Stimulated activated CD4-positive, alpha-beta T cell treated with anti-CD3 and anti-CD28 coated beads, TNF-alpha, amount 100 ng/mL, for 48 hours (primary cell): Measurements from ENCODE around the gene SMCO4.

Experiments
- DNase-seq, 3 donors: peaks; one replicate each; pipeline ENCODE4 v3.0.0-alpha.2; 2020; ENCODE audit warnings: low read depth in 3 of 3

Gene SMCO4

GRCh38 chr11:93528757-93529645, 14.2 kb downstream of the SMCO4 start:
- no peak for DNase-seq

- no peak for DNase-seq
These were observed 14.9 kb downstream of the SMCO4 start for GRCh38 chr11:93528252-93528651.

DNA sequence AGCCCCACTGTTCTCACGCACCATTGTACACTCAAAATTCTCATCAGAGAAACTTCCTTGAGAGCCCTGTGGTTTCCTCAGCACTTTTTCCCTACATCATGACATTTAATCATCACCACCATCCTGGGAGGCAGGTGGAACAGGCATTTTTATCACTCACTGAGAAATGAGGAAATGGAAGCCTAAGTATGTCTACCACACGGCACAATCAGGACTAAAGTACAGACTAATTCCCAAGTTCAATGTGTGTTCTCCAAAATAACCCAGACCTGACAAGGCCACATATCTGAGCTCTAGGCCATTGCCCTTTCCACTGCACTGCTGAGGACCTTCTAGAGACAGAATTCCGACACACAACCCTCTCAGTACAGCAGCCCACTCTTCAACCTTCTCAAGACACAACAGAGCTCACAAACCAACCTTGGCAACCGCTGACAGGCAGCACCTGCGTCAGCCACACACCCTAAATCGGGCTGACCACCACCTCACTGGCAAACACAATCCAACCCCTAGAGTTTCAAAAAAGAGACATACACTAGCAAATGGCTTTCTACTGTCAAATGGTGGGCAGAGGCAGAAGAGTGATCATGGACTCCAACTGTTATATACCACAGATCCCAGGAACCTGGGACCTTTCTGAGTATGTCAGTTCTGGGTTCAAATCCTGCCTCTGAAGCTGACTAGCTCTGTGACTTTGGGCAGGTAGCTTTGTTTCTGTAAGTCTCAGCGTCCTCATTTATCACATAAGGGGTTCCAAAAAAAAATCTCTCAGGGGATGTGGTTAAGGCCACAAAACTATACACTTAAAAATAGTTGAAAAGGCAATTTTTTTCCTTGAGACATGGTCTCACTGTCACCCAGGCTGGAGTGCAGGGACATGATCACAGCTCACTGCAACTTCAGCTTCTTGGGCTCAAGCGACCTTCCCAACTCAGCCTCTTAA, 16.3 kb downstream of the SMCO4 start:
- no peak for DNase-seq

- no peak for DNase-seq
These were observed 16.9 kb downstream of the SMCO4 start for GRCh38 chr11:93526346-93526633.

DNA sequence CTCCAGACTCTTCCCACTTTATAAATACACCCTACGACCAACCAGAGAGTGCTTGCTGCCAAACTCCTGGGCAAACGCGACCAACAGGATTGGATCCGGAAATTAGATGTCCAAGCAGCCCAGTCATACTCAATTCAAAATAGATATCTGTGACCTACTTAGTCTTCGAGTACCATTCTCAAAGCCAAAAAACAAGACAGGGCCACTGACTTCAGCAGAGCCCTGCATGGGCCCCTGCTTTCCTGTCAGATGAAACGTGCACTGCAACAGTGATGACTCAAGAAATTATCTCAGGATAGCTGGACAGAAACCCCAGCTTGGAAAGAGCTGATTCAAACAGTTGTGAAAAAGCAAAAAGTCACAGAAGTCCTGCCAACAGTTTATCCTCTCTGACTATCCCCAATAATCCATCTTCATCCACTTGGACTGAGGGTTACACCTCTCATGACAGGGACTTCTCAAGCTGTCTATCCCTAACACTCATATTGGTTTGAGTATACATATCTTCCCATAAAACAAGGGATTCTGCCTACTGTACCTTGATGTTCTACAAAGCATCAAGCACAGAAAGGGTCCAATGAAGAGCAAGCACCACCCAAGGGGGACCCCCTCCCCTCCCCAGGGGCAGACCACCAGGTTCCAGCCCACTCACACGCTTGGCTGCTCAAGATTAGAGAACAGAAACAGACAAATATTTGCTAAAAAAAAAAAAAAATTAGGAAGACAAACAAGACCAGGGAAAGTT, 17.4 kb downstream of the SMCO4 start:
- no peak for DNase-seq

GRCh38 chr11:93524858-93525257, 18.3 kb downstream of the SMCO4 start:
- no peak for DNase-seq

DNA sequence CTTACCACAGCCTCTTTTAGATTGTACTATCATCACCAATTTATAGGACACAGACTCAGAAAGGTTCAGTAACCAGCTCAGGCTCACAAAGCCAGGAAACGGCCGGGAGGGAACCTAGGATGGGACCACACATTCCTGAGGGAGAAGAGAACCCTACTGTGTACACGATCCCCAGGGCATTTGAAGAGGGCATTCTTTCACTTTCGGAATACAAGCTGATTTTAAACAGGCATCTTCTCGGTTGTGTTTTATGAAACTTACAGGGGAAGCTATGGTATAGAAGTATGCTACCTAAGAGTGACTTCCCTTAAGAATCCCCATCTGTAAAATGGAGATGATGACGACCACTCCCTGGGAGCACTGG, 19.0 kb downstream of the SMCO4 start:
- DNase-seq, result no peak

DNA sequence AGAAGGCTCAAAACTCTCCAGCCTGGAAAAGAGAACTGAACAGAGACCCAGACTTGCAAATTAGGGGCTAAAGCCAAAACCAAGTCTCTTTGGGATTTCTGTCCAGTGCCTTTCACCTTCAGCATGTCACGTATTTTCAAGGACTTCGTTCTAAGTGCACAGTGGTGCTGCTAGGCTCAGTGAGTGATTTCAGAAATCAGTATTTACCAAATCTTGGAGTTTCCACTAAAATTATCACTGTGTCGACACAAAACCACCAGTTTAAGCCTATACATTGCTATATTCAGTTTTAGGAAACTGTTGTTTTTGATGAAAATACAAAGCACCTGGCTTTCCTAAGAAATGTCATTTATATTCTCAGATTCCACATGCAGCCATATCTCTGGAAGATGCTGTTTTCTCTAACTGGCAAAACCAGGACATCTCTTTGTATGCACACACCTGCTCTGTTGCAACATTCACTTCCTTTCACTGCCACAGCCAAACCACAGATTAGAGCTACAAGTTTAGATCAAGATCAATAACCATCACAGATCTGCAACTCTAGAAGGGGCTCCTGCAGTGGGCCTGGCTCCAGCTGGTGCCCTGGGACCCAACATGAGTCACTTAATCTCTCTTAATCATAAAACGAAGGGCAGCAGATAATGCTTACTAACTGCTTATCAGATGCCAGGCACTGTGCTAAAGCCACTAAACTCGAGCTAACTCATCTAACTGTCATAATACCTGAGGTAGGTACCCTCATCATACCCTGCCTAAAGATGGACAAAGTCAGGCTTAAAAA, 22.3 kb downstream of the SMCO4 start:
- DNase-seq, result no peak

DNA sequence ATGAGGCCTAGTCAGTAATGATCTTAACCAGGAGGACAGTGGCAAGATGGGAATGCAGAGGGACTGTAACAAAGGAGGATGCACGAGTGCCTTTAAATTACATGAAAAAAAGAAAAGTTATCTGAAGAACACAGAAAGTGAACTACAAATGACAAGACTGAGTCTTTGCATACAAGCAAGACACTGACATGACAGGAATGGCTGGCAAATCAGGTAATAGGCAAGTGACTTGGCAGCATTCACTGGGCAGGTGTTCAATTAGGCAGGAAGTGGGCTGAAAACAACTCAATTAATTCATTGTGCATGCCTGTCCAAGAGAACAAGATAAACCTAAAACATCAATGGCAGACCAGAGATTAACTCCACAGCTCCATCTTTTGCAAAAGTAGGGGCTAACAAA, 24.0 kb downstream of the SMCO4 start:
- no peak for DNase-seq

DNA sequence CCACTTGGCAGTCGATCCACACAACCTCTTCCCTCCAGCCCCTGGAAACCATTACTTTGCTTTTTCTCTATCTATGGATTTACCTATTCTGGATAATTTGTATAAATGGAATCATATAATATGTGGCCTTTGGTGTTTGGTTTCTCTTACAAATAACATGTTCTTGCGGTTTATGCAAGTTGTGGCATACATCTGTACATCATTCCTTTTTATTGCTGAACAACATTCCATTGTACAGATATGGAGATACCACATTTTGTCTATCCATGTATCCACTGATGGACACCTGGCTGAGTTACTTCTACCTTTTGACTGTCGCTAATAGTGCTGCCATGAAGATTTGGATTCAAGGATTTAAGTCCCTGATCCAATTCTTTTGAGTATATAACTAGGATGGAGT, 25.1 kb downstream of the SMCO4 start:
- DNase-seq, result no peak

DNA sequence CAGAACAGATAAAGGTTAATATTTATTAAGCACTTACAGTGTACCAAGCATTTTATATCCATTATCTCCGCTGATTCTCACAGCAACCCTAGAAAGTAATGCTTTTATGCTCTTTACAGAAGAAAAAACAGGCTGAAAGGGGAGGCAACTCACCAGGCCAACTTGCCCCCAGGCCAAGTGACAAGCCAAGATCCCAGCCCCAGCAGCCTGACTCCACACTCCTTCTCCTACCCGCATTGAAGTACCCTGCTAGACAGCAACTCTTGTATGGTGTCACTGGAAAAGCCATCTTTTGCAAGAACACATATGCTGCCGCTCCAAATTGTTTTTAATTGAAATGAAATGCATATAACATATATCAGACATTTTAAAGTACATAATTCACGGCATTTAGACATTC, 25.6 kb downstream of the SMCO4 start:
- DNase-seq, result no peak

GRCh38 chr11:93517041-93517440, 26.1 kb downstream of the SMCO4 start:
- DNase-seq, result no peak

- DNase-seq, result no peak
These were observed 27.7 kb downstream of the SMCO4 start for GRCh38 chr11:93515441-93516025.

DNA sequence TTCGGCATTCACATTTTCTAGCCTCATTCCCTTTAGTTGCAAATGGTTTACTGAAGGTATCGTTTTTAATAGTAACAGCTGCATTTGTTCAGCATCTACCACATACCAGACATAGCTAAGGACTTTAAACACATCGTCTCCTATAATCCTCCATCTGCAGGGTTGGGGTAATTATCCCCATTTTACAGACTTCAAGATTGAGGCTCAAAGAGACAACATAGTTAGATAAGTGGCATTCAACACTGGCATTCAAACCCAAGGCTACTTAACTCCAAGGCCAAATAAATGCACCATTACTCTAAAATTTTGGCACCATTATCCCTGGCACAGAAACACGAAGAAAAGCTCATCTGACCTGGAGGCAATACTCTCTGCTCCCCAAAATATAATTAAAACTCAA, 28.5 kb downstream of the SMCO4 start:
- DNase-seq, result no peak

DNA sequence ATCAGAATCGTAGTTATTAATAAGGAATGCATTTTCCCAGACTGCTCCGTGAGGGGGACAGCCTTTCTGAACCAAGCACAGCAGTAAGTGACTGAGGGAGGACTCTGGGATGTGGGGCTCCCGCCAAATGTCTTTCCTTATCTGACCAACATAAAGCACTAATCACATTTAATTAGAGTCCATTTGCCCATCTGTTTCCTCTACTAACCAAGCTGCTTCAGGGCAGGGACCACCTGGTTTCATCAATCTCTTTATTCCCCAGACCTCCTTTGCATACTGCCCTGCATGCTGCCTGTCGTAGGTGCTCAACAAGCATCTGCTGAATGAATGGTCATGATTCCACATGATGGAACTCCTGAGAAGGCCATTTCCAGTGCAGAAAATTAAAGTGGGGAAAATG, 29.4 kb downstream of the SMCO4 start:
- DNase-seq, result no peak

- DNase-seq, result no peak
These were observed 30.1 kb downstream of the SMCO4 start for GRCh38 chr11:93512949-93513667.

GRCh38 chr11:93512073-93512475, 31.1 kb downstream of the SMCO4 start:
- DNase-seq, result no peak

GRCh38 chr11:93510196-93510873, 32.9 kb downstream of the SMCO4 start:
- DNase-seq, result no peak

- no peak for DNase-seq
These were observed 35.7 kb downstream of the SMCO4 start for GRCh38 chr11:93507517-93507916.

- DNase-seq, result no peak
These were observed 37.5 kb downstream of the SMCO4 start for GRCh38 chr11:93505703-93506102.
